Glutamatergic neuron (in vitro differentiated cells): Measurements from ENCODE around the gene MAPK4. TPM values are rescaled to one million over a fixed set of nuclear protein-coding genes. Genes with fewer than 3 reads are reported as not detected.

Source experiments
- DNase-seq: peaks from one replicate; pipeline ENCODE4 v3.0.0; 2022
- H3K27ac Mint-ChIP-seq: one replicate; pipeline ENCODE4 v1.8.0; 2020; ENCODE audit warnings: mild to moderate bottlenecking, mixed read lengths, inconsistent platforms; ENCODE audit not compliant: unreplicated experiment
- H3K27me3 Mint-ChIP-seq: one replicate; pipeline ENCODE4 v1.8.0; 2020; ENCODE audit warnings: mild to moderate bottlenecking, moderate library complexity, mixed read lengths, inconsistent platforms; ENCODE audit not compliant: unreplicated experiment
- H3K36me3 Mint-ChIP-seq: one replicate; pipeline ENCODE4 v1.8.0; 2020; ENCODE audit warnings: mild to moderate bottlenecking, mixed read lengths, inconsistent platforms; ENCODE audit not compliant: unreplicated experiment
- H3K4me1 Mint-ChIP-seq: one replicate; pipeline ENCODE4 v1.8.0; 2020; ENCODE audit warnings: mild to moderate bottlenecking, low read depth, mixed read lengths, inconsistent platforms; ENCODE audit not compliant: unreplicated experiment
- H3K4me3 Mint-ChIP-seq: one replicate; pipeline ENCODE4 v1.8.0; 2020; ENCODE audit warnings: mild to moderate bottlenecking, mixed read lengths, inconsistent platforms; ENCODE audit not compliant: unreplicated experiment
- H3K9me3 Mint-ChIP-seq: one replicate; pipeline ENCODE4 v1.8.0; 2020; ENCODE audit warnings: mild to moderate bottlenecking, moderate library complexity, mixed read lengths, inconsistent platforms; ENCODE audit not compliant: unreplicated experiment
- total RNA-seq: library from RNA; stranded (reverse); fragmentation: NEBNext Ultra II Directional; extraction: Animal tissue kit (Norgen Biotek cat#: 25700); gene quantifications from one replicate; pipeline ENCODE4 v1.2.1, GENCODE V29; 2021; ENCODE audit not compliant: unreplicated experiment
- TF ChIP-seq, protein P1 (sequence below): fragments of 200-600 bp; sonication (generic); IDR thresholded peaks from one replicate; pipeline ENCODE4 v1.5.0; 2021; ENCODE audit not compliant: partially characterized antibody, unreplicated experiment

MAPK4 gene
- total RNA-seq, 1 donor from 2014 or later, result 13.1 TPM

GRCh38 chr18:50647237-50647636, 87.3 kb downstream of the MAPK4 start:
- Mint-ChIP-seq H3K9me3 (peaks cover 4% of the 10 kb centered on the region), H3K4me3 (no peak overlapping the region), H3K27ac (no peak overlapping the region), H3K27me3 (peaks cover 3% of the 10 kb centered on the region), H3K36me3 (no peaks in the 10 kb centered on the region), H3K4me1 (peaks cover 7% of the 10 kb centered on the region)
- no peak for DNase-seq
- TF ChIP-seq, protein P1, sequence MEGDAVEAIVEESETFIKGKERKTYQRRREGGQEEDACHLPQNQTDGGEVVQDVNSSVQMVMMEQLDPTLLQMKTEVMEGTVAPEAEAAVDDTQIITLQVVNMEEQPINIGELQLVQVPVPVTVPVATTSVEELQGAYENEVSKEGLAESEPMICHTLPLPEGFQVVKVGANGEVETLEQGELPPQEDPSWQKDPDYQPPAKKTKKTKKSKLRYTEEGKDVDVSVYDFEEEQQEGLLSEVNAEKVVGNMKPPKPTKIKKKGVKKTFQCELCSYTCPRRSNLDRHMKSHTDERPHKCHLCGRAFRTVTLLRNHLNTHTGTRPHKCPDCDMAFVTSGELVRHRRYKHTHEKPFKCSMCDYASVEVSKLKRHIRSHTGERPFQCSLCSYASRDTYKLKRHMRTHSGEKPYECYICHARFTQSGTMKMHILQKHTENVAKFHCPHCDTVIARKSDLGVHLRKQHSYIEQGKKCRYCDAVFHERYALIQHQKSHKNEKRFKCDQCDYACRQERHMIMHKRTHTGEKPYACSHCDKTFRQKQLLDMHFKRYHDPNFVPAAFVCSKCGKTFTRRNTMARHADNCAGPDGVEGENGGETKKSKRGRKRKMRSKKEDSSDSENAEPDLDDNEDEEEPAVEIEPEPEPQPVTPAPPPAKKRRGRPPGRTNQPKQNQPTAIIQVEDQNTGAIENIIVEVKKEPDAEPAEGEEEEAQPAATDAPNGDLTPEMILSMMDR, result no peak

- TF ChIP-seq, protein P1, result no peak
- Mint-ChIP-seq H3K36me3 (no peaks in the 10 kb centered on the region), H3K9me3 (peaks cover 4% of the 10 kb centered on the region)
Measured at GRCh38 chr18:50647792-50648191, 87.9 kb downstream of the MAPK4 start.

DNA sequence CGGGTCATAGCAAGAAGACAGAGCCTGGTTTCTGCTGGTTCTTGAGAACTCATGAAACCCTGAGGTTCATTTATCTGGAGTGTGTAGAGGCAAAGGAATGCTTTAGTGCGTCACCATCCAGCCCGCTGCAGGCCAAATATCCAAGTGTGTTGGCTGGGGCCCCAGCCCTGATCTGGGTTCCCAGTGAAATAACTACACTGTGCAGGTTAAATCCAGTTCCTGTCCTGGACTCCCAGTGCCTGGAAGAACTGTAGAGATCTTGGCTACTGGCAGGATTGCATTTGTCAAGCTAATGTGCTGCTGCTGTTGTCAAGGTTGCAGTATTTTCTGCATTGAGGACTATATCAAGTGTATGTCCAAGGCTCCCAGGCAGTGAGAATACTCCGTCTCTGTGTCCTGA, 89.9 kb downstream of the MAPK4 start:
- H3K27me3 Mint-ChIP-seq, result peaks cover 3% of the 10 kb centered on the region
- peaks cover 2% of the 10 kb centered on the region for H3K4me1 Mint-ChIP-seq
- no peak overlapping the region for H3K27ac Mint-ChIP-seq
- H3K4me3 Mint-ChIP-seq, result no peak overlapping the region
- peaks cover 1% of the 10 kb centered on the region for H3K9me3 Mint-ChIP-seq
- no peaks in the 10 kb centered on the region for H3K36me3 Mint-ChIP-seq
- no peak for DNase-seq
- TF ChIP-seq, protein P1, result no peak

More at GRCh38 chr18:50647792-50648191, 87.9 kb downstream of the MAPK4 start:
- Mint-ChIP-seq H3K27ac (no peak overlapping the region), H3K4me1 (peaks cover 6% of the 10 kb centered on the region), H3K4me3 (no peak overlapping the region), H3K27me3 (peaks cover 3% of the 10 kb centered on the region)
- no peak for DNase-seq

DNA sequence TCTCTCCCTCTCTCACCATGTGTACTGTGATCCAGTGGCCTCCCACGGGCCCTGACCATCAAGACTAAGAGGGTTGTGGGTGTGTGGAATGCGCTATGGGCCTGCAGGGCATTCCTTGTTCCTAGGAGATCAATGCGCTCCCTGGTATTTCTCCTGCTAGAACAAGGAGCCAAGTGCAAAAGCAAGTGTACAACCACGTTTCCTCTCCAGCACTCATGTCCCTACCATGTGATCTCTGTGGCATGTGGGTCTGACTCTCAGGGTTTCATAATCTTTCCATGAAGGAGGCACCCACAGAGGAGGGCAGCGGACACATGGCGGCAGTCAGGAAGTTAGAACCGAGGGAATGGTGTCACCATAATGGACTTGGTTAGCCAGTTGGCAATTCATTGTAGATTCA, 91.4 kb downstream of the MAPK4 start:
- DNase-seq, result no peak
- no peaks in the 10 kb centered on the region for H3K4me1 Mint-ChIP-seq
- H3K9me3 Mint-ChIP-seq, result no peaks in the 10 kb centered on the region
- no peak overlapping the region for H3K27ac Mint-ChIP-seq
- H3K36me3 Mint-ChIP-seq, result no peaks in the 10 kb centered on the region
- TF ChIP-seq, protein P1, result no peak
- H3K27me3 Mint-ChIP-seq, result peaks cover 4% of the 10 kb centered on the region
- H3K4me3 Mint-ChIP-seq, result no peak overlapping the region

GRCh38 chr18:50653402-50654093, 93.7 kb downstream of the MAPK4 start:
- no peaks in the 10 kb centered on the region for H3K4me1 Mint-ChIP-seq
- no peak overlapping the region for H3K4me3 Mint-ChIP-seq
- no peak for DNase-seq
- TF ChIP-seq, protein P1, result no peak
- no peak overlapping the region for H3K27ac Mint-ChIP-seq
- no peaks in the 10 kb centered on the region for H3K36me3 Mint-ChIP-seq
- H3K27me3 Mint-ChIP-seq, result peaks cover 6% of the 10 kb centered on the region
- H3K9me3 Mint-ChIP-seq, result peaks cover 3% of the 10 kb centered on the region
